IPS-18a (cell line): ENCODE results near the gene DCST1.

Experiments
- H3K27ac ChIP-seq: one replicate; pipeline ENCODE4 v1.5.1; 2013; ENCODE audit warnings: low read length
- H3K27me3 ChIP-seq: one replicate; pipeline ENCODE4 v1.6.1; 2013; ENCODE audit warnings: mild to moderate bottlenecking, low read length; ENCODE audit not compliant: control insufficient read depth, insufficient read depth
- H3K36me3 ChIP-seq: one replicate; pipeline ENCODE4 v1.6.1; 2013; ENCODE audit warnings: low read depth, low read length; ENCODE audit not compliant: control insufficient read depth
- H3K4me1 ChIP-seq: one replicate; pipeline ENCODE4 v1.6.1; 2013; ENCODE audit warnings: low read depth, low read length; ENCODE audit not compliant: control insufficient read depth
- H3K4me3 ChIP-seq: one replicate; pipeline ENCODE4 v1.5.1; 2013; ENCODE audit warnings: low read length
- H3K9ac ChIP-seq: one replicate; pipeline ENCODE4 v1.6.1; 2013; ENCODE audit warnings: mild to moderate bottlenecking, low read length, moderate library complexity
- H3K9me3 ChIP-seq: one replicate; pipeline ENCODE4 v1.6.1; 2013; ENCODE audit warnings: low read depth, low read length; ENCODE audit not compliant: control insufficient read depth

The DCST1 gene

DNA sequence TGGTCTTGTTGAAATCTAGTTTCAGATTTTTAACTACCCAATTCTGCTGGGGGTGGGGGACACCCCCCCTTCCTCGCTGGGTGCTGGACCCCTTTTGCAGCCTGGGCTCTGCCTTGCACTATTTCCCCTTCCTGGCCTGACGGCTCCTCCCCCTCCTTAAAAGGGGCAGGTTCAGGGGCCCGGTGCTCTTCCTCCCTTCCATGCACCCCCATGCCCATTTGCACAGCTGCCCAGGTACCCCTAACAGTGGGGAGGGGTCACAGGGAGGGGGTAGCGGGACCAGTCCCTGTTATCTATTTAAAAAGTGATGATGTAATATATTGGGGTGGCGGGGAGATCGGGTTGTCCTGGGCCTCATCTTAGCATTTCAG is 15.7 kb upstream of the DCST1 start:
- H3K4me3 ChIP-seq: peak overlapping the region; percentile 60
- peaks cover 15% of the 10 kb centered on the region for H3K4me1 ChIP-seq
- H3K27ac ChIP-seq: no peak overlapping the region
- H3K36me3 ChIP-seq: peaks cover 10% of the 10 kb centered on the region
- peak overlapping the region; percentile 68 for H3K9ac ChIP-seq
- H3K27me3 ChIP-seq: no peaks in the 10 kb centered on the region
- no peaks in the 10 kb centered on the region for H3K9me3 ChIP-seq

DNA sequence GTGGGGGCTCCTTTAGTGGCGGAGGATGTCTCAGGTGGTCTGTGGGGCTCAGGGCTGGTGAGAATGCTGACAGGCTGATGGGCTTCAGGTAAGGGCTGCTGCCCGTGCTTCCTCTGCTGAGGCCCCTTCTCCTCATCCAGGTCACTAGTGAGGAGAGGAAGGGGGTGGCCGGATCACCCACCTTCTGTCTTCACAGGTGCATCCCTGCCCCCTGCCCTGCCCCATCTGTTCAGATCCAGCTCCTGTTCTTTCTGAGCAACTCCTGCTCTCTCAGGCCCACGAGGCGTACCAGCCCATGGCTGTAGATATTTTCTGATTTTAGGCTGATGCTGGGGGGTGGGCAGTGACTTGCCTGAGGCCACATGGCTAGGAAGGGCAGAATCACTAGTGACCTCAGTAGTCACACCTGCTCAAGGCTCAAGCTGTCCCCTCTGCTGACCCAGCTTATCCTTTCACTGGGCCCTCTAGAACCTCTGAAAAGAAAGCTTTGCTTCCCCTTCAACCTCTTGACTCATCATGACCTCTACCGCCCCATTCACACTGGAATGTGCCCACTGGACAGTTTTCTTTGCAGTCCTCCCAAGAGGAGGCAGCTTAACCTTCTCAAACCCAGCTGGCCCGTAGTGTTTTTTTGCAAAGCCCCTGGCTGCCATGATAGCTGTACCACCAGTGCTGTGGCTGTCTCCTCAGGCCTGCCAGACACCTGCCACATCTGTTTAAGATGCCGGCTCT is 14.8 kb upstream of the DCST1 start:
- Histone ChIP-seq H3K9me3 (no peaks in the 10 kb centered on the region), H3K4me3 (no peak overlapping the region), H3K36me3 (peaks cover 10% of the 10 kb centered on the region), H3K27me3 (no peaks in the 10 kb centered on the region), H3K4me1 (peaks cover 9% of the 10 kb centered on the region), H3K27ac (no peak overlapping the region), H3K9ac (no peak overlapping the region)

DNA sequence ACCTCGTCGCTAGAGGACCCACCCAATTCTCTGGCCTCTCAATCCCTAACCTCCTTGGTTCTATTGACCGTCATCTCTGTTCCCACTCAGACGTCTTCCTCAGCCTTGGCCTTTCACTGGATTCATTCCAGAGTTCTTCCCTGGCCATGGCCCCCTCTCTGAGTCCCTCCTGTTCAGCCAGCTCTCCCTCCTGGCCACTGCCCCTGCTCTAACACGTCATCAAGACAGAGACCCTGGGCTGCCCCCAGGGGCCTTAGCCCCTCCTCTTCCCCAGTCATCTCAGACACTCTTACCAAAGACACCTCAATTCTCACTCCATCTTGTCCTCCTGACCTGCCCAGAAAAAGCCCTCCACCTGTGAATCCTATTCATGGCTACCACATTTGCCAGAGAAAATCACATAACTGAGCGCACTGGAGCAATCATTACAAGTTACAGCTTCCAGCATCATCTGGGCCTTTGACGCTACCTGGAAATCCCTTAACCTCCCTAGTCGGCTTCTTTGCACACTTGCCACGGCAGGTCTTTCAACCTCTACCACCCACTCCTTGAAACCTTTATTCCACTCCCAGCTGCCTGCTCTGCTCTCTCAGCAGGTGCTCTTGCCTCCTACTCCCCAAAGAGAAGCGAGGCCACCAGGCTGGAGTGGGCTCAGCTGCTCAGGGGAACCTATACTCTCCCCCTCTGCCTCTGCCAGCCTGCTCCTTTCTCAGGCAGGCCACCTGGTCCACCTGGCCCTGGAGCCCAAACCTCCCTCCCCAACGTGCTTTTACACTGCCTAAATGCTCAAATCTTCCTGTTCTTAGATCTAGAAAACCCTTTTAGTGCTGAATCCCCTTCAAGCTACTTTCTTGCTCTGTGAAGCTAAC is 14.0 kb upstream of the DCST1 start:
- no peak overlapping the region for H3K27ac ChIP-seq
- H3K27me3 ChIP-seq: no peaks in the 10 kb centered on the region
- peaks cover 8% of the 10 kb centered on the region for H3K36me3 ChIP-seq
- peaks cover 9% of the 10 kb centered on the region for H3K4me1 ChIP-seq
- no peaks in the 10 kb centered on the region for H3K9me3 ChIP-seq
- no peak overlapping the region for H3K4me3 ChIP-seq
- no peak overlapping the region for H3K9ac ChIP-seq

DNA sequence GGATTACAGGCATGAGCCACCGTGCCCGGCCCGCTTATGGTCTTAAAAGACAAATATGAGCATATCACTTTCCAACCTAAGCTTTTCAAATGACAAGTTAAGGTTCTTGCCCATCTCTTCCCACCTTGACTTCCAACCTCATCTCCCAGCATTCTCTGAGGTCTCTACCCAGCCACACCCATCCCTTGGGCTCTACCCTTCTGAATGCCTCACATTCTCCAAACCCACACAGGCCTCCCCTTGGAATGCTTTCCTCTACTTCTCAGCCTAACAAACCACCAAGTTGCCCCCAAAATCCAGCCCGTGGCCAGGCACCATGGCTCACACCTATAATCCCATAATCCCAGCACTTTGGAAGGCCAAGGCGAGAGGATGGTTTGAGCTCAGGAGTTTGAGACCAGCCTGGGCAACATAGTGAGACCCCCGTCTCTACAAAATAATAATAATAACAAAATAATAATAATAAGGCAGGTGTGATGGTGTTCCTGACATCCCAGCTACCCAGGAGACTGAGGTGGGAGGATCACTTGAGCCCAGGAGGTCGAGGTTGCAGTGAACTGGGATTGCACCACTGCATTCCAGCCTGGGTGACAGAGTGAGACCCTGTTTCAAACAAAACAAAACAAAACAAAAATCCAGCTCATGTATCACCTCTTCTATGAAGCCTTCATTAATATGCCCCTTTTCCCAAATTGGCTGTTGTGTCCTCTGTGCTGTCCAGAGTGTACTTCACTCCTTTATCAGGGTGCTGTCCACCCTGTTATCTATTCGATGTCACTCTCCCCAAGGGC is 11.3 kb upstream of the DCST1 start:
- H3K4me1 ChIP-seq: peaks cover 4% of the 10 kb centered on the region
- H3K4me3 ChIP-seq: no peak overlapping the region
- no peak overlapping the region for H3K9ac ChIP-seq
- no peaks in the 10 kb centered on the region for H3K27me3 ChIP-seq
- H3K9me3 ChIP-seq: no peaks in the 10 kb centered on the region
- H3K36me3 ChIP-seq: no peaks in the 10 kb centered on the region
- H3K27ac ChIP-seq: no peak overlapping the region

DNA sequence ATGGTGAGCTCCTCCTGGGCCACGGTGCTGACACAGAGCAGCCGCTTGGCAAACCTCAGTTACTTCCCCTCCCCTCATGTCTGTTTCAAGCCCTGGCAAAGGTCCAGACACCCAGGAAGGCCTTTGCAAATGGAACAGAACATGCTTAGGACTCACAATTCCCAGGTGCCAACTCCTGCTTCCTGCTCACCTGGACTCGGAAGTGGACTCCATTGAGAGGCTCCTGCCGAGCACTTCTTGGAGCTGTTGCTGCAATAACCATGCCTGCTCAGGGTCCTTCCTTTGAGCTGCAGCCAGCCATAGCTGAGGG is 10.7 kb upstream of the DCST1 start:
- H3K36me3 ChIP-seq: no peaks in the 10 kb centered on the region
- no peak overlapping the region for H3K9ac ChIP-seq
- no peaks in the 10 kb centered on the region for H3K27me3 ChIP-seq
- H3K4me3 ChIP-seq: no peak overlapping the region
- no peaks in the 10 kb centered on the region for H3K9me3 ChIP-seq
- H3K27ac ChIP-seq: no peak overlapping the region
- peaks cover 2% of the 10 kb centered on the region for H3K4me1 ChIP-seq

DNA sequence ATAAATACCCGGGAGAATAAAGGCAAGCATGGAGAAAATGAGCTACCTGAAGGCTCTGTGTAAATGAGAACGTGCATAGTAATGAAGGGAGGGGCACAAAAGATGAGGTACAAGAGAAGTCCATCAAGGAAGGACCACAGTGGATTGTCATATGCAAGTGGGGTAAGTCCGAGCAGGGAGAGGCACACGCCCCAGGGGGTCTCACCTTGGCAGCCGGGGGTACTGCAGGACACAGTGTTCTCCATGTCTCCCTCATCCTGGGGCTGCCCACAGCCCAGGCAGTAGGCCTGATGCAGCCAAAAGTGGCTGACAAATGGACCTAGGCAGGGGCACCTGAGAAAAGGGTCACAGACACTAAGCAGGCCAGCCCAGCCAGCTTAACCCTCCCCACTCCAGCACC is 10.0 kb upstream of the DCST1 start:
- Histone ChIP-seq H3K4me3 (no peak overlapping the region), H3K4me1 (no peaks in the 10 kb centered on the region), H3K9ac (no peak overlapping the region), H3K36me3 (no peaks in the 10 kb centered on the region), H3K27ac (no peak overlapping the region), H3K27me3 (no peaks in the 10 kb centered on the region), H3K9me3 (no peaks in the 10 kb centered on the region)

DNA sequence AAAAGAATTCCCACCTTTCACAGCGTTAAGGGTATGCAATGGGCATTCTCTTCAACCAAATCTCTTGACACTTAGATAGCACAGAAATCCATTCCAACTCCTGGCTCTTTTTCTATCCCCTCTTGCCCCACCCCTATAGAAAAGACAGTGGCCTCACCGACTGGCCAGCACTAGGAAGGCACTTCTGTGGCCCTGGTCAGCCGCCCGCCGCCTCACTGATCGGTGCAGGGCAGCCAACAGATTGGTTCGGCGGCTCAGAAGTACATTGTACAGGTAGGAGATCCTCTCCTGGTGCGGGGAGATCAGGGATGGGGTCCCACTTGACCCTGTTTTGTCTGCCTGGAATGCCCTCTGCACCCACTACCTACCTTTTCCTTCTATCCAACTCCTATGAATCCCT is 9.3 kb upstream of the DCST1 start:
- no peaks in the 10 kb centered on the region for H3K27me3 ChIP-seq
- no peak overlapping the region for H3K4me3 ChIP-seq
- no peaks in the 10 kb centered on the region for H3K36me3 ChIP-seq
- H3K4me1 ChIP-seq: no peaks in the 10 kb centered on the region
- no peak overlapping the region for H3K27ac ChIP-seq
- H3K9ac ChIP-seq: no peak overlapping the region
- H3K9me3 ChIP-seq: no peaks in the 10 kb centered on the region

DNA sequence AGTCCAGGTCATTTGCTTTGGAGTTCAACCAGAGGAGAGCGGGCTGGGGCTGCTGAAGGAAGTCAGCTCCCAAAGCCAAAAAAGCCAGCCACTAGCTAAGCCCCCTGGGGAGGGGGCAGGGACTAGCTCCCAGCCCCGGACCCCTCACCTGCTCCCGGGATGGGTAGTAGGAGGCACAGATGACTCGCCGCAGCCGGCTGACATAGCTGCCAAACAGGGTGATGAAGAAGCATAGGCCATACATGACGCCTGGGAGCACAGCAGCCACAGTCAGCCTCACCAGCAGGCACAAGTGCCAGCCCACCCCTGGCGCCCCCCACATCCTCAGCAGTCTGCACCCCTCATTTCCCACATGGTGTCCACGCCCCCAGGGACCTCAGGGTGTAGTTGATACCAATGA is 7.5 kb upstream of the DCST1 start:
- H3K4me1 ChIP-seq: no peaks in the 10 kb centered on the region
- no peak overlapping the region for H3K9ac ChIP-seq
- H3K27ac ChIP-seq: no peak overlapping the region
- no peaks in the 10 kb centered on the region for H3K36me3 ChIP-seq
- H3K4me3 ChIP-seq: no peak overlapping the region
- H3K9me3 ChIP-seq: no peaks in the 10 kb centered on the region
- H3K27me3 ChIP-seq: no peaks in the 10 kb centered on the region

DNA sequence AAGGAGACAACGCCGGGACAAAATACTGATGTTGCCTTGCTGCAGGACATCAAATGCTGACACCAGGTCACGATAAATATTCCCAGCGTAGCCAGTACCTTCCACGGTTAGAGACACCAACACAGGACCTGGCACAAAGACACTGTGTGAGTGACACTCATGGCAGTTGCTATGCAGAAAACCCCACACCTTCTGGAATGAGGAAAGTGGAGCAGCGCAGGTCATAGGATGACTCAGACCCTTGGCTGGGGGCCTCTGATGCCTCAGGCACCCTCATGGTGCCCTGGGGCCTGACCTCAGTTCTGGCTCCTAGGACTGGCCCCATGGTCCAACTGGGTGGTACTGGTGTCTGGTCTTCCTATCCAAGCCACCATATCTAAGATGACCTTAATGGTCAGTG is 7.0 kb upstream of the DCST1 start:
- Histone ChIP-seq H3K27me3 (no peaks in the 10 kb centered on the region), H3K36me3 (no peaks in the 10 kb centered on the region), H3K4me3 (no peak overlapping the region), H3K9me3 (no peaks in the 10 kb centered on the region), H3K9ac (no peak overlapping the region), H3K27ac (no peak overlapping the region), H3K4me1 (no peaks in the 10 kb centered on the region)

DNA sequence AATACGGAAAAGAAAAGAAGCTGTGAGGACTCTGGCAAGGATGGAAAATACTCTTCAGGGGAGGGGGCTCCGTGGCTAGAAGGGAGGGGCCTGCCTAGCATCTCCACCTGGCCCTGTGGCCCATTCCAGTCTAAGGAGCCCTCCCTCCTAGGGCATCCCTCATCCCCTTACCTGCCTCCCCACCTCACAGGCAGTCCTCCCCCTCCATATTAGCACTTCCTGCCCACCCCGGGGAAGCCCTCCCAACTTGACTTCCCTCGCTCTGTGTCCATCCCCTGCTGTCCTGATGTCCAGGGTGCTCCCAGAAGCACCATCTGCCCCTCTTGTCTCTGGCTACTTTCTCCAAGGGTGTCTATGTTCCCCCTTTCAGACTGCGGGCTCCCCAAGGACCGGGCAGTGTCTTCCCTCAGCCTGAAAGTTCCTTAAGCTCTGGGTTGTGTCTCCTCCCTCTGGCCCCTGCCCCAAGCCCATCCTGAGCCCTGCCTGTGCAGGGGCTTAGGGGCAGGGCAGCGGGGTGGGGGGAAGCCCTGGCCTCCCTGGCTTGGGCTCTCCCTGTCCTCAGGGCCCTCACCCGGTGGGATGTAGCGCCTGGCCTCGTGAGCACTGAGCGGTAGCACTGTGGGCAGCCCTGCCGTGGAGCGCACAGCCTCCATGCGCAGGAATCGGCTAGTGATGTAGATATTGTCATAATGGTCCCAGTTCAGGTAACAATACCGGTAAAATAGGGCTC is 3.9 kb upstream of the DCST1 start:
- Histone ChIP-seq H3K9me3 (no peaks in the 10 kb centered on the region), H3K27me3 (no peaks in the 10 kb centered on the region), H3K36me3 (no peaks in the 10 kb centered on the region), H3K9ac (no peak overlapping the region), H3K27ac (no peak overlapping the region), H3K4me3 (no peak overlapping the region), H3K4me1 (no peaks in the 10 kb centered on the region)

DNA sequence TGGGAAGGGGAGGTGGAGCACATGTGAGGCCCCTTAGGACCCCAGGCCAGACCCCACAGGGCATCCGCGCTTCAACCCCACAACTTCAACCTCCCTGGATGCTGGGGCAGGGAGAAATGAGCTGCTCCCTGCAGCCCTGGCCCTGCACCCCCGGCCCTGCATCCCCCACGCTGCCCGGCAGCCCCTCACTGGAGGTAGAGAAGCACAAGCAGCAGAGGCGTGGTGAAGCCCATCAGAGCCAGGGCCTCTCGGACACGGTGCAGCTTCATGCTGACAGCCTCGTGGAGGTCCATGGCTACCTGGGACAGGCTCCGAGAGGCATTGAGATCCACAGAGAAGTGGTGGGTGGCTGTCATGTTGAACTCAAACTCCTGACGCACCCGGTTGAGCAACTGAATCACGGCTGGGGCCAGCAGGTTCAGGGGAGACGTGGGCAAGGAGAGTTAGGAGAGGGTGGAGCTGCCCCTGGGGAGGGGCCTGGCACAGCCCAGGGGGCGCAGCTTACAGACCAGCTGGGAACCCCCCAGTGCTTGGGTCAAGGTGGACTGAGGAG is 3.3 kb upstream of the DCST1 start:
- no peaks in the 10 kb centered on the region for H3K27me3 ChIP-seq
- H3K36me3 ChIP-seq: no peaks in the 10 kb centered on the region
- H3K9me3 ChIP-seq: no peaks in the 10 kb centered on the region
- no peaks in the 10 kb centered on the region for H3K4me1 ChIP-seq
- no peak overlapping the region for H3K4me3 ChIP-seq
- no peak overlapping the region for H3K27ac ChIP-seq
- no peak overlapping the region for H3K9ac ChIP-seq
